A549 (cell line): ENCODE data around the gene PNISR. TPM values are rescaled to one million over a fixed set of nuclear protein-coding genes. Genes with fewer than 3 reads are reported as not detected.

ENCODE experiments used
- ZFP36 ChIP-seq: fragments of 450-650 bp; IDR thresholded peaks from 2 replicates; pipeline ENCODE4 v1.6.1; 2014; ENCODE audit warnings: borderline replicate concordance; ENCODE audit not compliant: partially characterized antibody
- polyA plus RNA-seq, 4 experiments: library from polyadenylated mRNA; depleted of rRNA in 3 of 4; stranded (reverse); fragments of >200 nt; fragmentation: RNase III in 1 of 4; extraction: RNeasy Plus Mini Kit Qiagen cat#74134 plus additional on column Dnase treatment in 1 of 4; gene quantifications; 2 replicates in 3 of 4; 3 replicates in 1 of 4; pipeline ENCODE4 v1.2.3, GENCODE V29; 2011 to 2017

PNISR gene
- polyA plus RNA-seq, 2 of the 4 experiments (the other 2 are of a cell fraction), result 51.5 to 53.7 TPM

DNA sequence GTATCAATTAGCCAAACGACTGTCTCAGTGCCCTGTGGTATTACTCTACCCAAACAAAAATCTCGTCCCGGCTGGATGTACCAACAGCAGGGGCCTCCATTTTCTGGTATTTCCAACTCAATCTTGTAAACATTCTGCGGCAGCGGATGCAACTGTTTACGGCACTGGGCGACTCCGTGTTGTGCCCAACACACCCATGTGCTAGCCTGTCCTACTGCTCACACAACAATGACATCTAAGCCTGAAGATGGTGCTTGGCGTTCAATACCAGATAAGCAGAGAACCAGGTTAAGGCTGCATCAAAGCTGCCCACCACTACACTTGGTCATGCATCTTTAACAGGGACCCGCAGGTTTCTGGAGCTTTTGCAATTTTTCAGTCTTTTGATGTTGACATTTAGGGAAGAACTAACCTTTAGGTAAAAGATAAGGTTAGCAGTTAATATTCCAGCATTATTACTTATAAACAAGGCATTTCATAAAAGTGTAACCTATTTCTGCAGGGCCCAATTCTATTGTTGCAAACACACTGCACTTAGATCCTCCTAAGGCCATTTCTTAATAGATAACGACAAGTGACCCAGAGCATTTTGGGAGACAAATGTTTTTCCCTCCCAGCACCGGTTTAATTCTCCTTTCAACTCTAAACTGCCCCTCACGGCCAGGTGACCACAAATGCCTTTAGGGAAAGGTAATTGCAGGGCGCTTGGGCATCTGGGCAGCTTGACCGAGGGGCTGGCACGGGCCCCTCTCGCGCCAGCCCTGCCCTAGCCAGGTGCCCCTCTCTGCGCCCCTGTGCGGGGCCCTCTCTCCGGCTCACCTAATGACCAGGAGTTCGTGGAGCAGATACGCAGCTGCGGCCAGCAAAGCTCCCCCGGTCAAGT lies 76.6 kb downstream of the PNISR start (continued):
- no peak for TF ChIP-seq ZFP36
- TF ChIP-seq, all 56 proteins: peak for 0

Other genes starting within 250 kb of the PNISR start
- 8.4 and 9.8 TPM in 2 replicates for gene FAXC, start 75.6 kb downstream of the PNISR start, polyA plus RNA-seq (2011; rRNA removed)
- 5.1 to 5.8 TPM (median 5.2 TPM) in 3 replicates for gene FAXC, start 75.6 kb downstream of the PNISR start, polyA plus RNA-seq (2017; fragmentation: RNase III; extraction: RNeasy Plus Mini Kit Qiagen cat#74134 plus additional on column Dnase treatment)
- gene COQ3, start 31.1 kb downstream of the PNISR start, polyA plus RNA-seq (2011; rRNA removed), result 17.2 and 17.3 TPM in 2 replicates
- 13.1 to 14.0 TPM (median 13.3 TPM) in 3 replicates for gene COQ3, start 31.1 kb downstream of the PNISR start, polyA plus RNA-seq (2017; fragmentation: RNase III; extraction: RNeasy Plus Mini Kit Qiagen cat#74134 plus additional on column Dnase treatment)
- gene USP45, start 90.1 kb upstream of the PNISR start, polyA plus RNA-seq (2011; rRNA removed), result 11.7 and 12.0 TPM in 2 replicates
- 4.5 to 4.7 TPM (median 4.5 TPM) in 3 replicates for gene USP45, start 90.1 kb upstream of the PNISR start, polyA plus RNA-seq (2017; fragmentation: RNase III; extraction: RNeasy Plus Mini Kit Qiagen cat#74134 plus additional on column Dnase treatment)
- 60.3 and 66.0 TPM in 2 replicates for gene CCNC, start 143.4 kb upstream of the PNISR start, polyA plus RNA-seq (2011; rRNA removed)
- gene CCNC, start 143.4 kb upstream of the PNISR start, polyA plus RNA-seq (2017; fragmentation: RNase III; extraction: RNeasy Plus Mini Kit Qiagen cat#74134 plus additional on column Dnase treatment), result 43.6 to 46.9 TPM (median 44.1 TPM) in 3 replicates
- 0.49 and 0.74 TPM in 2 replicates for gene PRDM13, start 181.5 kb upstream of the PNISR start, polyA plus RNA-seq (2011; rRNA removed)
- 0.41 to 0.59 TPM (median 0.44 TPM) in 3 replicates for gene PRDM13, start 181.5 kb upstream of the PNISR start, polyA plus RNA-seq (2017; fragmentation: RNase III; extraction: RNeasy Plus Mini Kit Qiagen cat#74134 plus additional on column Dnase treatment)